Neuronal stem cell (in vitro differentiated cells): ENCODE results near the gene TBL2.

Source experiments
- DNase-seq: peaks from one replicate; pipeline ENCODE4 v3.0.0-alpha.2; 2013; ENCODE audit warnings: low spot score
- H2AFZ ChIP-seq: one replicate; pipeline ENCODE4 v1.6.1; 2013; ENCODE audit warnings: mild to moderate bottlenecking, low read length, inconsistent platforms
- H2AK5ac ChIP-seq: 2 replicates; pipeline ENCODE4 v1.6.1; 2013; ENCODE audit warnings: low read depth, mild to moderate bottlenecking, inconsistent platforms, low read length, moderate library complexity, mixed read lengths
- H2BK120ac ChIP-seq: 2 replicates; pipeline ENCODE4 v1.6.1; 2013; ENCODE audit warnings: low read depth, mild to moderate bottlenecking, inconsistent platforms, low read length, moderate library complexity, mixed read lengths
- H2BK12ac ChIP-seq: one replicate; pipeline ENCODE4 v1.6.1; 2013; ENCODE audit warnings: low read length, inconsistent platforms
- H2BK15ac ChIP-seq: 2 replicates; pipeline ENCODE4 v1.6.1; 2013; ENCODE audit warnings: mild to moderate bottlenecking, low read length, inconsistent platforms, mixed read lengths
- H2BK5ac ChIP-seq: one replicate; pipeline ENCODE4 v1.6.1; 2013; ENCODE audit warnings: inconsistent platforms, mild to moderate bottlenecking, low read length, moderate library complexity
- H3K14ac ChIP-seq: one replicate; pipeline ENCODE4 v1.6.1; 2013; ENCODE audit warnings: low read length, inconsistent platforms
- H3K18ac ChIP-seq: 2 replicates; pipeline ENCODE4 v1.6.1; 2013; ENCODE audit warnings: low read length, inconsistent platforms
- H3K23ac ChIP-seq: 2 replicates; pipeline ENCODE4 v1.6.1; 2013; ENCODE audit warnings: low read depth, mild to moderate bottlenecking, mixed read lengths, low read length, inconsistent platforms; ENCODE audit not compliant: poor library complexity
- H3K27ac ChIP-seq: replicated peaks from 3 replicates; pipeline ENCODE4 v1.5.1; 2013; ENCODE audit warnings: low read length, inconsistent platforms
- H3K27me3 ChIP-seq, 3 experiments: 2 replicates each; pipeline ENCODE4 v1.6.1; 2013; ENCODE audit warnings: low read length in 3 of 3, mild to moderate bottlenecking in 2 of 3, inconsistent platforms in 1 of 3, low read depth in 1 of 3, mixed read lengths in 1 of 3, moderate library complexity in 1 of 3; ENCODE audit not compliant: control insufficient read depth in 3 of 3, insufficient read depth in 3 of 3
- H3K36me3 ChIP-seq, 2 donors: replicated peaks in 1 of 2; 2 replicates each; pipeline ENCODE4 v1.6.1; 2013; ENCODE audit warnings: low read length in 2 of 2; ENCODE audit not compliant: control insufficient read depth in 2 of 2, insufficient read depth in 2 of 2
- H3K4ac ChIP-seq: 2 replicates; pipeline ENCODE4 v1.6.1; 2013; ENCODE audit warnings: inconsistent platforms, mild to moderate bottlenecking, low read length, moderate library complexity
- H3K4me1 ChIP-seq, 2 donors: 1 replicate in 1 of 2; 2 replicates in 1 of 2; pipeline ENCODE4 v1.6.1; 2013; ENCODE audit warnings: low read length in 2 of 2, low read depth in 1 of 2; ENCODE audit not compliant: control insufficient read depth in 2 of 2, insufficient read depth in 1 of 2
- H3K4me2 ChIP-seq: one replicate; pipeline ENCODE4 v1.6.1; 2013; ENCODE audit warnings: mild to moderate bottlenecking, low read length, inconsistent platforms; ENCODE audit not compliant: insufficient read depth, poor library complexity, severe bottlenecking
- H3K4me3 ChIP-seq, 2 donors: 2 replicates each; pipeline ENCODE4 v1.5.1; 2013; ENCODE audit warnings: low read length in 2 of 2, mild to moderate bottlenecking in 2 of 2, inconsistent platforms in 1 of 2, moderate library complexity in 1 of 2
- H3K79me1 ChIP-seq: one replicate; pipeline ENCODE4 v1.6.1; 2013; ENCODE audit warnings: low read depth, mild to moderate bottlenecking, inconsistent platforms, low read length, moderate library complexity
- H3K9ac ChIP-seq: one replicate; pipeline ENCODE4 v1.6.1; 2013; ENCODE audit warnings: mild to moderate bottlenecking, low read depth, low read length, inconsistent platforms; ENCODE audit not compliant: poor library complexity
- H3K9me3 ChIP-seq, 2 donors: replicated peaks in 1 of 2; 2 replicates each; pipeline versions ENCODE3 to v1.6.1; 2013; ENCODE audit warnings: low read length in 2 of 2, mild to moderate bottlenecking in 2 of 2, inconsistent platforms in 1 of 2, low read depth in 1 of 2, mixed read lengths in 1 of 2, moderate library complexity in 1 of 2; ENCODE audit not compliant: control insufficient read depth in 2 of 2, insufficient read depth in 1 of 2
- H4K8ac ChIP-seq: one replicate; pipeline ENCODE4 v1.6.1; 2013; ENCODE audit warnings: low read depth, mild to moderate bottlenecking, inconsistent platforms, low read length, moderate library complexity
- H4K91ac ChIP-seq: one replicate; pipeline ENCODE4 v1.6.1; 2013; ENCODE audit warnings: low read length, low read depth, mild to moderate bottlenecking, inconsistent platforms; ENCODE audit not compliant: poor library complexity
- WGBS, 2 donors: extraction: QIAGEN DNeasy Blood & Tissue Kit; methylation state at CpG; one replicate each; pipeline ENCODE4 v1.1.7; 2013; ENCODE audit warnings: missing lambda C conversion rate in 2 of 2, mixed read lengths in 1 of 2; ENCODE audit not compliant: insufficient read length in 2 of 2, insufficient replicate concordance in 1 of 2; ENCODE audit errors: extremely low coverage in 2 of 2; 5-methylcytosine and 5-hydroxymethylcytosine counted together

Gene TBL2

GRCh38 chr7:73623798-73624668 lies 45.7 kb upstream of the TBL2 start, which contains the start of gene MLXIPL:
TSS of gene MLXIPL (minus strand) at chr7:73624522. CDS start at chr7:73624492, 30 bp downstream.
- Histone ChIP-seq H2BK12ac (peak within 1 kb of the TSS; percentile 58), H3K27me3 (peaks cover 15 to 67% (median 31%) of the 10 kb centered on the region in 3 experiments), H3K4me2 (peak within 1 kb of the TSS; percentile 97), H3K14ac (peak within 1 kb of the TSS; percentile 99), H4K91ac (no peak within 1 kb of the TSS), H3K4me3 (peak within 1 kb of the TSS; percentile 47 to 85), H3K4me1 (peaks cover 10 to 11% of the 10 kb centered on the region in 2 donors), H3K27ac (no peak within 1 kb of the TSS), H3K9me3 (no peaks in the 10 kb centered on the region), H2BK120ac (peak within 1 kb of the TSS; percentile 13), H2BK15ac (peak within 1 kb of the TSS; percentile 100), H2BK5ac (peak within 1 kb of the TSS; percentile 75), H3K36me3 (no peaks in the 10 kb centered on the region), H3K23ac (peak within 1 kb of the TSS; percentile 93), H4K8ac (no peak within 1 kb of the TSS), H3K18ac (peak within 1 kb of the TSS; percentile 92), H2AK5ac (peak within 1 kb of the TSS; percentile 56), H3K79me1 (peaks cover 5% of the 10 kb centered on the region), H2AFZ (peak within 1 kb of the TSS; percentile 99), H3K4ac (no peak within 1 kb of the TSS), H3K9ac (peak within 1 kb of the TSS; percentile 93)
- DNase-seq: peak; percentile 83
- no CpG with 5 or more reads among the region's 80 CpGs for WGBS, 2 donors

- peak overlapping the region; percentile 100 for H2BK15ac ChIP-seq
- H4K8ac ChIP-seq: no peak overlapping the region
- H2BK5ac ChIP-seq: no peak overlapping the region
- H3K36me3 ChIP-seq: no peaks in the 10 kb centered on the region
- H3K18ac ChIP-seq: peak overlapping the region; percentile 92
- no peak overlapping the region for H3K4ac ChIP-seq
- H3K27ac ChIP-seq: no peak overlapping the region
- H2AK5ac ChIP-seq: peak overlapping the region; percentile 53
- no peak overlapping the region for H3K4me3 ChIP-seq
- H3K14ac ChIP-seq: peak overlapping the region; percentile 79
- H3K9ac ChIP-seq: no peak overlapping the region
- no peaks in the 10 kb centered on the region for H3K9me3 ChIP-seq
- peaks cover 10 to 11% of the 10 kb centered on the region in 2 donors for H3K4me1 ChIP-seq
- no peak for DNase-seq
- no peak overlapping the region for H2BK12ac ChIP-seq
- H2AFZ ChIP-seq: peak overlapping the region; percentile 99
- peak overlapping the region; percentile 13 for H2BK120ac ChIP-seq
- peaks cover 5% of the 10 kb centered on the region for H3K79me1 ChIP-seq
- peak overlapping the region; percentile 97 for H3K4me2 ChIP-seq
- H3K23ac ChIP-seq: peak overlapping the region; percentile 80
- H4K91ac ChIP-seq: no peak overlapping the region
- peaks cover 15 to 64% (median 31%) of the 10 kb centered on the region in 3 experiments for H3K27me3 ChIP-seq
- WGBS, 2 donors: no CpG with 5 or more reads among the region's 58 CpGs
Observed at GRCh38 chr7:73622909-73623797, 44.8 kb upstream of the TBL2 start.

DNA sequence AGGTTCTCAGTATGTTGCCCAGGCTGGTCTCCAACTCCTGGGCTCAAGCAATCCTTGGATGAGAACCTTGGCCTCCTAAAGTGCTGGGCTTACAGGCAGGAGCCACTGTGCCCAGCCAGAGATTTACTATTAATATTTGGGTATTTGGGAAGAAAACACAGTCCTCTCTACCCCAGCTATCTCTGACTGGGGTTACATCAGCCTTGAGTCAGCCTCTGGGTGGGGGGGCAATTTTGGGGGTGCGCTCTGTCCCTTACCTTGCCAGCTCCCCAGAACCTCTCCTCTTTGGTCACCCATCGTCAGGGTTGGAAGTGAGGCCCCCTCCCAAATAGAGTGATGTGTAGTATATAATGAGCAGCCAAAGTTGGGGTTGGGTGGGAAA lies 44.1 kb upstream of the TBL2 start:
- Histone ChIP-seq H2AK5ac (no peak overlapping the region), H3K4ac (no peak overlapping the region), H3K9ac (no peak overlapping the region), H2AFZ (no peak overlapping the region), H3K27ac (no peak overlapping the region), H2BK15ac (no peak overlapping the region), H2BK12ac (no peak overlapping the region), H4K8ac (no peak overlapping the region), H3K14ac (no peak overlapping the region), H3K4me2 (no peak overlapping the region), H3K18ac (no peak overlapping the region), H3K4me1 (peaks cover 10 to 11% of the 10 kb centered on the region in 2 donors), H3K36me3 (no peaks in the 10 kb centered on the region), H3K27me3 (peaks cover 15 to 58% (median 31%) of the 10 kb centered on the region in 3 experiments), H3K79me1 (peaks cover 5% of the 10 kb centered on the region), H3K9me3 (no peaks in the 10 kb centered on the region), H3K4me3 (no peak overlapping the region), H3K23ac (no peak overlapping the region), H2BK120ac (no peak overlapping the region), H2BK5ac (no peak overlapping the region), H4K91ac (no peak overlapping the region)
- DNase-seq: no peak
- WGBS, 2 donors: no CpG with 5 or more reads among the region's 2 CpGs
